ENCODE measurements around the gene LIN37.

DNA sequence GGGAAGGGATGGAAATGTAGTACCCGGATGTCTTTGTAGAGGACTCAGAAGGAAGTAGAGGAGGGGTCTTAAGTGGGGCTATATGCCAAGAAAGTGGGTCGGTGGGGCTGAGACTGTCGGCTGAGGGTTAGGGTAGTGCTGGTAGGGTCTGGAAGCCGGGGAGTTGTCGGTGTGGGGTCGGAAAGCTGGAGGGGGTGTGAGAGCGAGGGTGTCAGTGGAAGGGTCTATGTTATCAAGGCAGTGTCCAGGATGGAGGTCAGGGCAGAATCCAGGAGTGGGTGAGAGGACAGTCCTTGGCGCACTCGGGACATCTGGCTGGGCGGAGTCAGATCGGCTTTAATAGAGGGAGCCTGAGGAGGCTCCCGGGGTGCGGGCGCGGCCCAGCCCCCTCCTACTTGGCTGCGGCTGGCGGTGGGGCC lies 6.8 kb downstream of the LIN37 start:
- TF ChIP-seq POLR2A (IDR thresholded peaks at IDR 0.05): no peak
- TF ChIP-seq CTCF (IDR thresholded peaks at IDR 0.05): no peak
